GM21367 (cell line): ENCODE data around the gene LRSAM1.

Experiments
- ATAC-seq: cut with Tn5 transposase; IDR thresholded peaks from one replicate; pipeline ENCODE4 v1.9.1; 2021; ENCODE audit not compliant: unreplicated experiment

The LRSAM1 gene

GRCh38 chr9:127424676-127424999, 26.7 kb upstream of the LRSAM1 start:
- ATAC-seq: no peak

- no peak for ATAC-seq
Observed at GRCh38 chr9:127426756-127427155, 24.6 kb upstream of the LRSAM1 start.

- no peak for ATAC-seq
Observed at GRCh38 chr9:127428348-127428747, 23.0 kb upstream of the LRSAM1 start.

DNA sequence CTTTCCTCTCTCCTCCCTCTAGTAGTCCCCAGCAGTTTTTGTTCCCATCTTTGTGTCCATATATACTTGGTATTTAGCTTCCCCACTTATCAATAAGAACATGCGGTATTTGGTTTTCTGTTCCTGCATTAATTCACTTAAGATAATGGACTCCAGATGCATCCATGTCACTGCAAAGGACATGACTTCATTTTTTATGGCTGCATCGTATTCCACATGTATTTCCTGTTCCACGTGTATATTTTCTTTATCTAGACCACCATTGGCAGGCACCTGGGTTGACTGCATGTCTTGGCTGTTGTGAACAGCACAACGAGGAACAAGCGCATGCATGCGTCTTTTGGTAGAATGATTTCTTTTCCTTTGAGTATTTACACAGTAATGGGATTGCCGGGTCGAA, 20.9 kb upstream of the LRSAM1 start:
- no peak for ATAC-seq

DNA sequence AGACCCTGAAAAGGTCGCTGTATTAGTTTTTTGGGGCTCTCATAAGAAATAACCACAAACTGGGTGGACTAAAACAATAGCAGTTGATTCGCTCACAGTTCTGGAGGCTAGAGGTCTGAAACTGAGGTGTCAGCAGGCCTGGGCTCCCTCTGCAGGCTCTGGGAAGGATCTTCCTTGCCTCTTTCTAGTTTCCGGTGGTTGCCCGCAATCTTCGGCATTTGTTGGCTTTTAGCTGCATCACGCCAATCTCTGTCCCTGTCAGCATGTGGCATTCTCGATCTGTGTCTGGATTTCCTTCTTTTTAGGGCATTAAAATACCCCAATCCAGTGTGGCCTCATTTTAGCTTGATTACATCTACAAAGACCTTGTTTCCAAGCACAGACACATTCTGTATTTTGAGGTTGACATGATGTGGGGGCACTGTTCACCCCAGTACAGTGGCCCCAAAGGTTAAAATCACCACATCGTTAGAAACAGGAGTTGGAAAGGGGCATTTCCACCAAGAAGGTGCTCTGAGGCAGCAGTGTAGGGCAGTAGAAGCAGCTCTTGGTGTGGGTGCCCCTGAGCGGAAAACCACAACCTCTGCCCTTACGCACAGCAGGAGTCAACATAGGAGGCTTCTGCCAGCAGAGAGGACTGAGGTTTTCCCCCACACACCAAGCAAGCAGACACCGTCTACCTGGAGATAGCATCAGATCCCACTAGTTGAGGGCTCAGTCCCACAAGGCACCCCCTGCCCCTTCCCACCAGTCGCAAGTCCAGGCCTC, 13.6 kb upstream of the LRSAM1 start:
- no peak for ATAC-seq

DNA sequence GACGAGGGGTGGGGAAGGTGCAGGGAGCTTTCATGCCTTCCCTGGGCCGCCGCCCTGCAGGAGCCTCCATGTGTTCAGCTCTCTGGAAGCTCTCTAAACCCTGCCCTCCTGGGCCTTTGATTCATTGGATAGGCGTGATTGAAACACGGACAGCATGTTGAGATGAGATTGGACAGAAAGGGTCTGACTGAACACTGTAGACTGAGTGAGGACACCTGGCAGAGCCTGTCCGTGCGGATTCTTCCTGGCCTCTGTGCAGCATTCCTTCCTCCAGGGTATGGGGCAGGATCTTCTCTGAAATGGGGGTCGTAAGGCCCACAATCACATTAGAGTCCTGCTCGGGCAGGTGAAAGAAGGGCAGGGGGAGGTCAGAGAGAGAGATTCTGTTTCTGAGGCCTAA, 12.9 kb upstream of the LRSAM1 start:
- no peak for ATAC-seq

DNA sequence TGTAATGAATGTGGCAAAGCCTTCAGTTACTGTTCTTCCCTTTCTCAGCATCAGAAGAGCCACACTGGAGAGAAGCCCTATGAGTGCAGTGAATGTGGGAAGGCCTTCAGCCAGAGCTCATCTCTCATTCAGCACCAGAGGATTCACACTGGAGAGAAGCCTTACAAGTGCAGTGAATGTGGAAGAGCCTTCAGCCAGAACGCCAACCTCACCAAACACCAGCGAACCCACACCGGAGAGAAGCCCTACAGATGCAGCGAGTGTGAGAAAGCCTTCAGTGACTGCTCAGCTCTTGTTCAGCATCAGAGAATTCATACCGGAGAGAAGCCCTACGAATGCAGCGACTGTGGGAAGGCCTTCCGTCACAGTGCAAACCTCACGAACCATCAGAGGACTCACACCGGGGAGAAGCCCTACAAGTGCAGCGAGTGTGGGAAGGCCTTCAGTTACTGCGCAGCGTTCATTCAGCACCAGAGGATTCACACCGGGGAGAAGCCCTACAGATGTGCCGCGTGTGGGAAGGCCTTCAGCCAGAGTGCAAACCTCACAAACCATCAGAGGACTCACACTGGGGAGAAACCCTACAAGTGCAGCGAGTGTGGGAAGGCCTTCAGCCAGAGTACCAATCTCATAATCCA, 6.9 kb upstream of the LRSAM1 start:
- ATAC-seq: no peak

DNA sequence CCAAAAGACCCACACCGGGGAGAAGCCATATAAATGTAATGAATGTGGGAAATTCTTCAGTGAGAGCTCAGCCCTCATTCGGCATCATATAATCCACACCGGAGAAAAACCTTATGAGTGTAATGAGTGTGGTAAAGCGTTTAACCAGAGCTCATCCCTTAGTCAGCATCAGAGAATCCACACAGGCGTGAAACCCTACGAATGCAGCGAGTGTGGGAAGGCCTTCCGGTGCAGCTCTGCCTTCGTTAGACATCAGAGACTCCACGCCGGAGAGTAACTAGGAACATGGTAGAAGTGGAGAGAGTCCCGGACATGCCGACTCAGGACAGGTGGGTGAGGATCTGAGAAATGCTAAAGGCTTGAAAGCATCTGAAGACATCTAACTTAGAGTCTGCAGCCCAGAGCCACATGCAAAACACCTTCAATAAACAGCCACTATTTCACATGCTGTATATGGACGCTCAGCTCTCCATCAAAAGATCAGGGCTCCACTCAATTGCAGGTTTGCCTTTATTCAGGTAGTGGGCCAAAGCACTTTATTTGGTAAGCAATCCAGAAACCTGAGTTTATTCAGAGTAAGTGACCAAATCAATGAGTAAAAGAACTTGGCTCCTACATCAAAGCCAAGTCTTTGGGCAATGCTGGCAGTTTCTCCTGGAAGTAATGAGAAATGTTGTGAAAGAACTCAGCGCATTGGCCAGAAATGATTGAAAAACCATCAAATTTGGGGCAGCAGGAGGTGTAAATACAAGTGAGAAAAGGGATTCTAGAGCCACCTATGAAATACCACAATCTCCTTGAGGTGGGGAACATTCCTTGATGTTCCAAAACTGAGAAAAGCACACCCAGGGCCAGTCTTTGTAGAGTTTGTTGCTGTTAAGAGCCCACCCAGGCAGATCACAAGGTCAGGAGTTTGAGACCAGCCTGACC, 6.1 kb upstream of the LRSAM1 start:
- ATAC-seq: no peak

- ATAC-seq: no peak
Observed at GRCh38 chr9:127445851-127446712, 5.2 kb upstream of the LRSAM1 start.

DNA sequence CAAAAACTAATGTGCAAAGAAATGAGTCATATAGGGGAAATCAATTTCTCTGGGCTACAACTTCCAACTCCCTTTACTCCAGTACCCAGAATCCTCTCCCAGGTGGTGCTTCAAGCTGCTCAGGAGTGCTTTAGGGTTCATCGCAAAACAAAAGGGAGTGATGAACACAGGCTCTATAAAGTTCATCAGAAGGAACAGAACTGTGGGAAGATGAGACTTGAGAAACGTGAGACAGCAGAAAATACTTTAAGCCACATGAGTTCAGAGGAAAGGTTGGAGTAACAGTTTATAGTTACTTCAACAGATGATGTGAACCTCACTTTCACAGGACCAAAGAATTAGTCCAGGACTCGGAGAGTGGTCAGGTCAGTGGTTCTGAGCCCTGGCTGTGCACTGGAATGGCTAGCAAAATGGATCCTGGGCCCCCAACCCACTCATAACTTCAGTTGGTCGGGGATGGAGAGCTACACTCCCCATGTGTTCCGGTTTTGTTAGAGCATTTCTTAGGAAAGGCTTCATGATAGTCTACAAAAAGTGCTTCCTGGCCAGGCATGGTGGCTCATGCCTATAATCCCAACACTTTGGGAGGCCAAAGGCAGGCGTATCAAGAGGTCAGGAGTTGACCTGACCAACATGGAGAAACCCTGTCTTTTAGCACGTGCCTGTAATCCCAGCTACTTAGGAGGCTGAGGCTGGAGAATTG, 4.4 kb upstream of the LRSAM1 start:
- ATAC-seq: no peak

GRCh38 chr9:127447416-127448111, 3.7 kb upstream of the LRSAM1 start:
- no peak for ATAC-seq

DNA sequence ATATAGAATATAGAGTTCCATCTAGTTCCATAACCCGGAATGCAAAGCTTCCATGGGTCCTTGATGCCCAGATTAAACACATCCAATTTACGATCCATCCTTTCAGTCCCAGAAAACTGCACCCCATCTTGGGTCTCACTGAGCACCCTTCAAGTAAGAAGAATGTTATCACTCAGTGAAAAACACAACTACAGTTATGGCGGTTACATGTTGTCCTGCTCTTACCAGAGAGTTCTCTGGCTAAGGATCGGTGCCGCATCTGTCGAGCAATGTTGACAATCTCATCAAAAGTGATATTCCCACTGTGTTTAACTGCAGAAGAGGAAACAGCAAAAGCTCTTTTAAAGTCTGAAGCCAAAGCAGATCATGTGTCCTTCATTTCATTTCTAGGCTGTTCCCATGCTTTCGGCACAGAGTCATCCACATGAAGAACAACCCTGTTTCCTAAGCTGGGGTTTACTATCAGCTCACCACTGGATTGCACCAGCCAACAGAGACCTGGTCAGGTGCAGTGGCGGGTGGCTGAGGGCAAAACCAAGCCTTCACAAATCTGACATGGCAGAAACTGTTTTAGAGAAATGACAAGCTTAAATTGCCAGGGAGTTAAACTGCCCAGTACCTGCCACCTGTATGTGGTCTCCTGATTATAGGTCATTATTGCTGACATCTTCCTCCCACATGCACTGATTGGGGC, 3.1 kb upstream of the LRSAM1 start:
- no peak for ATAC-seq

- no peak for ATAC-seq
Observed at GRCh38 chr9:127449332-127449966, 1.9 kb upstream of the LRSAM1 start.

DNA sequence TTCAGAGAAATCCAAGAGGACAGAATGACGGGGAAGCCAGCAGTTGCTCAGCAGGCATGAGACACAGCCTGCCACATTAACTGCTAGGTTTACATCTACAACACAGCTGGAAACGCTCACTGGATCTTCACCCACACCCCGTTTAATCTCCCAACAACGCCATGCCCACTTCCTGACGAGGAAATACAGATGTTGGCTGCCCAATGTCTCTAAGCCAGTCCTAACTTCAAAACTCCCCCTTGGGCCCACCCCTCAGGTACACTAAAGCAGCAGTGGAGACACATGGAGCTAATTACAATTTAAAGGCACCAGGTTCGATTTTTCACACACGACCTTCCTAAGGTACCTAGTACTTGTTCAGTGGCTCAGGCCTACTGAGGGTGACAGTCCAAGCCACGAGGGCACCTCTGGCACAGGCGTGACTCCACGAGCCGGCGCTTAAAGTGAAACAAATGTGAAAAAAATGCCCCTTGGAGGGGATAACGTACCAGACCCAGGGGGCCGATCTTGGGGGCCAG, 1.0 kb upstream of the LRSAM1 start:
- no peak for ATAC-seq

DNA sequence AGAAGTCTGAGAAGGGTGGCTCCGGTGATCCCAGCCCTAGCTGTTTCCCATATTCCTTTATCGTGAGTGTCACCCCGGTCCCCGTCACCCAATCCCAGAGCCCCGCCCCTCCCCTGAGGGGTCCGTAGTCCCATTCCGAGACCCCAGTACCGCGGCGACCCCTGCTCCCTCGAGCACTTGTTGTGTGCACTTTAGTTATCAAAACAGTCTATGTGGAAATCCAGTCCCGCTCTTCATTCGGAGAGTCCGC, 223 bp downstream of the LRSAM1 start:
- ATAC-seq: peak; percentile 7

DNA sequence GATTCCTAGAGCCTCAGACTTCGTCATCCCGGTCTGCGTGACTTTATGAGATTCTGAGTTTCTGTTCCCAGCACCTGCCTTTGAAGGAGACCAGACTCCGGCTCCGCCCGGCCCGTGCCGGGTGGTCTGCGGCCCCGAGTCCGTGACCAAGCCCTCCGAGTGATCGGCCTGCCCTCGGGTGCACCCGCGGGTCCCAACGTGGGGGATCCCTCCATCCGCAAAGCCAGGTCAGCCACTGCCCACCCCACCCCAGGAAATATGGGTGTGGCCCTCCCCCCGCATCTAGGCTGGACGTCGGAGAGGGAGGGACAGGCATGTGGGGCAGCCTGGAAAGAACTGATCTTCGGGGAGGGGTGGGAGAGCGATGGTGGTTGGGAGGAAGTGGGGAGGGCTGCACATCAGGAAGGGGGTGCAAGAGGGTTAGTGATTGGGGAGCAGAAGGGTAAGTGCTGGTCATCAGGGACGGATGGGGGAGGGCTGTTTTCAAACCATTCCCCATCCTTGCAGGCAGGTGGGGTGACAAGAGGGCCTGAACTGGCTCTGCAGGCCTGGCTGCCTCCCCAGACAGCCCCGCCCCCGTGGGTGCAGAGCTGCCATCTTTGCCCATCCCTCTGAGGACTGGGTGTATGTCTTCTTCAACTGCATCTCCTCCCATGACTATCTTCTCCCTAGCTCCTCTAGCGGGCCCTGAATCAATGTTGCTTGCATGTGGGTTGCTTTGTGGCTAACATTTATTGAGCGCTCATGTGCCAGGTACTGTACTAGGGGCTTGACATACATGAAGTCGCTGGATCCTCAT, 747 bp downstream of the LRSAM1 start:
- no peak for ATAC-seq

DNA sequence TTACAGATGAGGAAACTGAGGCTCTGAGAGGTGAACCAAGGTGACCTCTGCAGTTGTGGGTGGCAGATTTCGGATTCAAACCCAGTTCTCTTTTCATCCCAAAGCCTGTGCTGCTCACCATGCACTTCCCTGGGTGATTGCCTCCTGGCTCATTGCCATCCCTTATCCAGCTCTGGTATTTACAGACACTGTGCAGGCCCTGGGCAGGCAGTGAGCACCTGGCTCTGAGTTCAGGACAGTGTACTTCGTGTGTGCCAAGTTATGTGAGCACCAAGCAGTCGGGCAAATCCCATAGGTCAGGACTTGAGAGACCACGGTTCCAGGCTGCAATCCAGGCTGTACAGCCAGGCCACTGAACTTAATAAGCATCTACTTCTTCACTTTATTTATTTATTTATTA, 1.4 kb downstream of the LRSAM1 start:
- ATAC-seq: no peak
